DND-41 (cell line): Measurements from ENCODE around the gene SCRN2.

Experiments
- ATAC-seq: fragments of 200-7000 bp; cut with Tn5 transposase; 3 replicates; pipeline ENCODE4 v1.9.1; 2021; ENCODE audit warnings: low read depth; ENCODE audit not compliant: insufficient read depth
- DNase-seq: peaks from one replicate; pipeline ENCODE4 v3.0.0-alpha.2; 2020
- H2AFZ ChIP-seq: 2 replicates; pipeline ENCODE4 v1.6.0; 2012; ENCODE audit warnings: low read depth, low read length
- H3K27ac ChIP-seq: 2 replicates; pipeline ENCODE4 v1.5.1; 2012; ENCODE audit warnings: low read length, inconsistent platforms
- H3K27me3 ChIP-seq: fragments of 200-600 bp; sonication (generic); 2 replicates; pipeline ENCODE4 v1.6.0; 2012; ENCODE audit warnings: low read length, mild to moderate bottlenecking, inconsistent platforms; ENCODE audit not compliant: insufficient read depth, poor library complexity
- H3K36me3 ChIP-seq: 2 replicates; pipeline ENCODE4 v1.5.1; 2012; ENCODE audit warnings: low read length, inconsistent platforms; ENCODE audit not compliant: insufficient read depth
- H3K4me1 ChIP-seq: 2 replicates; pipeline ENCODE4 v1.5.1; 2012; ENCODE audit warnings: mild to moderate bottlenecking, low read length; ENCODE audit not compliant: insufficient read depth
- H3K4me2 ChIP-seq: 2 replicates; pipeline ENCODE4 v1.6.0; 2012; ENCODE audit warnings: mild to moderate bottlenecking, moderate library complexity, low read length, inconsistent platforms; ENCODE audit not compliant: insufficient read depth
- H3K4me3 ChIP-seq, 2 experiments: fragments of 200-600 bp in 1 of 2; shearing (Covaris generic) in 1 of 2; 2 replicates each; pipeline ENCODE4 v1.5.1; 2012 to 2016; ENCODE audit warnings: inconsistent platforms in 2 of 2, low read length in 2 of 2, mild to moderate bottlenecking in 2 of 2, low read depth in 1 of 2, moderate library complexity in 1 of 2
- H3K79me2 ChIP-seq: 2 replicates; pipeline ENCODE4 v1.6.0; 2012; ENCODE audit warnings: low read length, inconsistent platforms; ENCODE audit not compliant: insufficient read depth
- H3K9ac ChIP-seq: 2 replicates; pipeline ENCODE4 v1.6.0; 2012; ENCODE audit warnings: low read depth, mild to moderate bottlenecking, inconsistent platforms, low read length, moderate library complexity
- H3K9me3 ChIP-seq: 2 replicates; pipeline ENCODE4 v1.5.1; 2012; ENCODE audit warnings: low read length, moderate library complexity, mild to moderate bottlenecking, inconsistent platforms; ENCODE audit not compliant: insufficient read depth, severe bottlenecking
- H4K20me1 ChIP-seq: 2 replicates; pipeline ENCODE4 v1.6.0; 2012; ENCODE audit warnings: low read length; ENCODE audit not compliant: insufficient read depth
- EZH2 ChIP-seq: IDR thresholded peaks from 3 replicates; pipeline ENCODE4 v1.6.1; 2012; ENCODE audit warnings: borderline replicate concordance, low read depth, mild to moderate bottlenecking, moderate library complexity, low read length, inconsistent platforms; ENCODE audit not compliant: severe bottlenecking
- TF ChIP-seq, protein P1 (sequence below): IDR thresholded peaks from 2 replicates; pipeline ENCODE4 v1.5.1; 2012; ENCODE audit warnings: borderline replicate concordance, low read length, moderate library complexity, mild to moderate bottlenecking; ENCODE audit not compliant: poor library complexity, severe bottlenecking; ENCODE audit errors: extremely low read depth

Gene SCRN2

DNA sequence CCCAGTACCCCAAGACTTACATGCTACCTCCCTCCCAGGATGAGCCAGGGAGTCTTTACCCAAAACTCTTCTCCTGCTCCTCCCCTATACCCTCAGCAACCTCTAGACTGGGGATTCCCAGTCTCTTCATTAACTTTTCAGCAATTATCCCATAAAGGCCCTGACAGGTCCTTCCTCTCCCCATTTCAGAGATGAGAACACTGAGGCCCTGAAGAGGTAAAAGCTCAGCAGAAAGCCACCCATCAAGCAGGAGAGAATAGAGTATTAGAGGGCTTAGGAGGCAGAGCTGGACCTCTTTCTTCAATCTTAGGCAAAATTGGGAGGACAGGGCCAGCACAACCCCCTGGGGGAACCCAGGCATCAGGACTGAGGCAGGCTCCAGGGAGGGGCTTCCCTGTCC is 15.8 kb upstream of the SCRN2 start:
- no peaks in the 10 kb centered on the region for H3K79me2 ChIP-seq
- no peaks in the 10 kb centered on the region for H3K4me1 ChIP-seq
- H3K27ac ChIP-seq: no peak overlapping the region
- no peak overlapping the region for H3K9ac ChIP-seq
- no peak overlapping the region for H3K4me3 ChIP-seq
- H4K20me1 ChIP-seq: no peaks in the 10 kb centered on the region
- ATAC-seq: no peak
- no peak overlapping the region for H2AFZ ChIP-seq
- peaks cover 46% of the 10 kb centered on the region for H3K27me3 ChIP-seq
- H3K36me3 ChIP-seq: no peaks in the 10 kb centered on the region
- TF ChIP-seq, protein P1, sequence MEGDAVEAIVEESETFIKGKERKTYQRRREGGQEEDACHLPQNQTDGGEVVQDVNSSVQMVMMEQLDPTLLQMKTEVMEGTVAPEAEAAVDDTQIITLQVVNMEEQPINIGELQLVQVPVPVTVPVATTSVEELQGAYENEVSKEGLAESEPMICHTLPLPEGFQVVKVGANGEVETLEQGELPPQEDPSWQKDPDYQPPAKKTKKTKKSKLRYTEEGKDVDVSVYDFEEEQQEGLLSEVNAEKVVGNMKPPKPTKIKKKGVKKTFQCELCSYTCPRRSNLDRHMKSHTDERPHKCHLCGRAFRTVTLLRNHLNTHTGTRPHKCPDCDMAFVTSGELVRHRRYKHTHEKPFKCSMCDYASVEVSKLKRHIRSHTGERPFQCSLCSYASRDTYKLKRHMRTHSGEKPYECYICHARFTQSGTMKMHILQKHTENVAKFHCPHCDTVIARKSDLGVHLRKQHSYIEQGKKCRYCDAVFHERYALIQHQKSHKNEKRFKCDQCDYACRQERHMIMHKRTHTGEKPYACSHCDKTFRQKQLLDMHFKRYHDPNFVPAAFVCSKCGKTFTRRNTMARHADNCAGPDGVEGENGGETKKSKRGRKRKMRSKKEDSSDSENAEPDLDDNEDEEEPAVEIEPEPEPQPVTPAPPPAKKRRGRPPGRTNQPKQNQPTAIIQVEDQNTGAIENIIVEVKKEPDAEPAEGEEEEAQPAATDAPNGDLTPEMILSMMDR: no peak
- TF ChIP-seq EZH2: no peak
- H3K9me3 ChIP-seq: no peaks in the 10 kb centered on the region
- no peak overlapping the region for H3K4me2 ChIP-seq
- no peak for DNase-seq

DNA sequence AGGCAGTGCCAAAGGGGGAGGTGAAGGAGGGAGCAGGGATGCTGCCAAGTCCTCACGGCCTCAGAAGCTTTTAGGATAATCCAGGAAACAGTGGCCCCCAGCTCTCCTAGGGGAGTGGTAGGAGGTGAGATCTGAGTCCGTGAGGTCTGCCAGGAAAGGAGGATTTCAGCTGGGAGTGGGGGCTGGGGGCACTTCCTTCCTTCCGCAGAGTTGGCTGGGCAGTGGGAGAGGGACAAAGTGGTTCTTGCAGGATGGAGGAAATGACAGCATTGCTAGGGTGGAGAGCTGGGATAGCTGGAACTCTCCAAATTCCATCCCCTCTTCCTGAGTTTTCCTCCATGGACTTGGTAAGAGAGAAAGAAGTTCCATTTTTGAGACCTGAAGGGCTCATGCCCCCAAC is 14.7 kb upstream of the SCRN2 start:
- DNase-seq (no peak), ATAC-seq (no peak)
- no peak for TF ChIP-seq EZH2
- TF ChIP-seq, protein P1: no peak
- Histone ChIP-seq H3K9ac (no peak overlapping the region), H4K20me1 (no peaks in the 10 kb centered on the region), H3K79me2 (no peaks in the 10 kb centered on the region), H3K27me3 (peaks cover 47% of the 10 kb centered on the region), H3K4me2 (no peak overlapping the region), H3K9me3 (no peaks in the 10 kb centered on the region), H3K27ac (no peak overlapping the region), H3K36me3 (no peaks in the 10 kb centered on the region), H3K4me3 (no peak overlapping the region), H2AFZ (no peak overlapping the region), H3K4me1 (no peaks in the 10 kb centered on the region)

GRCh38 chr17:47853616-47854015 is 12.5 kb upstream of the SCRN2 start:
- H3K36me3 ChIP-seq: no peaks in the 10 kb centered on the region
- no peaks in the 10 kb centered on the region for H3K79me2 ChIP-seq
- DNase-seq: no peak
- TF ChIP-seq EZH2: no peak
- TF ChIP-seq, protein P1: no peak
- H3K4me1 ChIP-seq: no peaks in the 10 kb centered on the region
- H3K4me2 ChIP-seq: no peak overlapping the region
- peaks cover 66% of the 10 kb centered on the region for H3K27me3 ChIP-seq
- ATAC-seq: no peak
- no peak overlapping the region for H2AFZ ChIP-seq
- no peak overlapping the region for H3K27ac ChIP-seq
- no peak overlapping the region for H3K9ac ChIP-seq
- H3K4me3 ChIP-seq: no peak overlapping the region
- no peaks in the 10 kb centered on the region for H3K9me3 ChIP-seq
- H4K20me1 ChIP-seq: no peaks in the 10 kb centered on the region
